ENCODE measurements around the gene THRAP3. TPM values are rescaled to one million over a fixed set of nuclear protein-coding genes. Genes with fewer than 3 reads are reported as not detected.

The THRAP3 gene
- total and polyA plus RNA-seq, 2 experiments from 2014 or later = 127 to 161 TPM

DNA sequence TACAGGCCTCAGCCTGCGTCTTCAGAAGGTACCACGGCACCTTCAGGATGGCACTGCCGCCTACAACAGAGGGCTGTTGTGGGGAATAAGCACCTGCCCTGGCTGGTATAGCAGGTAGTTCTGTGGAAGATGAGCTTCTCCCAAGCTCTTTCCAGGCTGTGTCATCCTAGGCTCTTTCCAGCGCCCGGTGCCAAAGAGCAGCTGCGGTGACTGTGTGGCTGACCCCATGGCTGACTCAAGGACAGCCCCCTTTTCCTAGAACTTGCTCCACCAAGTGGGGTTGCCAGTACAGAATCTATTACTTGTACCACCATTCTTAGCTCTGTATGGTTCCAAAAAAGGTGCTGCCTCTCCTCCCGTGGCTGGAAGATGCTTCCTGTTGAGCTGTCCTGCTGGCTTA is 121.1 kb downstream of the THRAP3 start:
- H3K27ac Mint-ChIP-seq = no peak overlapping the region
- TF ChIP-seq ZNF331 (CRISPR knock-in tag; IDR thresholded peaks at IDR 0.05; ENCODE audit: low read depth) = no peak
- TF ChIP-seq NANOG (IDR thresholded peaks at IDR 0.05; ENCODE audit: borderline replicate concordance) = no peak
- TF ChIP-seq CREB1 (CRISPR knock-in tag; IDR thresholded peaks at IDR 0.05; ENCODE audit: low read depth) = no peak
- TF ChIP-seq ETS1 (IDR thresholded peaks at IDR 0.05) = no peak
- no peak for TF ChIP-seq EZH2 (IDR thresholded peaks at IDR 0.05; ENCODE audit: low read depth, unreplicated experiment)
- TF ChIP-seq JUNB (IDR thresholded peaks at IDR 0.05; ENCODE audit: unreplicated experiment) = no peak
- TF ChIP-seq EZH2phosphoT487 (IDR thresholded peaks at IDR 0.05; ENCODE audit: unreplicated experiment) = no peak
- TF ChIP-seq STAT1 (IDR thresholded peaks at IDR 0.05; ENCODE audit: unreplicated experiment) = no peak
- TF ChIP-seq ZNF114 (CRISPR knock-in tag; IDR thresholded peaks at IDR 0.05) = no peak
- TF ChIP-seq, protein P1, sequence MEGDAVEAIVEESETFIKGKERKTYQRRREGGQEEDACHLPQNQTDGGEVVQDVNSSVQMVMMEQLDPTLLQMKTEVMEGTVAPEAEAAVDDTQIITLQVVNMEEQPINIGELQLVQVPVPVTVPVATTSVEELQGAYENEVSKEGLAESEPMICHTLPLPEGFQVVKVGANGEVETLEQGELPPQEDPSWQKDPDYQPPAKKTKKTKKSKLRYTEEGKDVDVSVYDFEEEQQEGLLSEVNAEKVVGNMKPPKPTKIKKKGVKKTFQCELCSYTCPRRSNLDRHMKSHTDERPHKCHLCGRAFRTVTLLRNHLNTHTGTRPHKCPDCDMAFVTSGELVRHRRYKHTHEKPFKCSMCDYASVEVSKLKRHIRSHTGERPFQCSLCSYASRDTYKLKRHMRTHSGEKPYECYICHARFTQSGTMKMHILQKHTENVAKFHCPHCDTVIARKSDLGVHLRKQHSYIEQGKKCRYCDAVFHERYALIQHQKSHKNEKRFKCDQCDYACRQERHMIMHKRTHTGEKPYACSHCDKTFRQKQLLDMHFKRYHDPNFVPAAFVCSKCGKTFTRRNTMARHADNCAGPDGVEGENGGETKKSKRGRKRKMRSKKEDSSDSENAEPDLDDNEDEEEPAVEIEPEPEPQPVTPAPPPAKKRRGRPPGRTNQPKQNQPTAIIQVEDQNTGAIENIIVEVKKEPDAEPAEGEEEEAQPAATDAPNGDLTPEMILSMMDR (conservative IDR thresholded peaks at IDR 0.05; ENCODE audit: low read depth in 2 of 2) = no peak
- TF ChIP-seq POLR2AphosphoS5 (IDR thresholded peaks at IDR 0.05; ENCODE audit: low read depth) = no peak
- no peak for TF ChIP-seq ZNF462 (CRISPR knock-in tag; IDR thresholded peaks at IDR 0.05)
- TF ChIP-seq, protein P2, sequence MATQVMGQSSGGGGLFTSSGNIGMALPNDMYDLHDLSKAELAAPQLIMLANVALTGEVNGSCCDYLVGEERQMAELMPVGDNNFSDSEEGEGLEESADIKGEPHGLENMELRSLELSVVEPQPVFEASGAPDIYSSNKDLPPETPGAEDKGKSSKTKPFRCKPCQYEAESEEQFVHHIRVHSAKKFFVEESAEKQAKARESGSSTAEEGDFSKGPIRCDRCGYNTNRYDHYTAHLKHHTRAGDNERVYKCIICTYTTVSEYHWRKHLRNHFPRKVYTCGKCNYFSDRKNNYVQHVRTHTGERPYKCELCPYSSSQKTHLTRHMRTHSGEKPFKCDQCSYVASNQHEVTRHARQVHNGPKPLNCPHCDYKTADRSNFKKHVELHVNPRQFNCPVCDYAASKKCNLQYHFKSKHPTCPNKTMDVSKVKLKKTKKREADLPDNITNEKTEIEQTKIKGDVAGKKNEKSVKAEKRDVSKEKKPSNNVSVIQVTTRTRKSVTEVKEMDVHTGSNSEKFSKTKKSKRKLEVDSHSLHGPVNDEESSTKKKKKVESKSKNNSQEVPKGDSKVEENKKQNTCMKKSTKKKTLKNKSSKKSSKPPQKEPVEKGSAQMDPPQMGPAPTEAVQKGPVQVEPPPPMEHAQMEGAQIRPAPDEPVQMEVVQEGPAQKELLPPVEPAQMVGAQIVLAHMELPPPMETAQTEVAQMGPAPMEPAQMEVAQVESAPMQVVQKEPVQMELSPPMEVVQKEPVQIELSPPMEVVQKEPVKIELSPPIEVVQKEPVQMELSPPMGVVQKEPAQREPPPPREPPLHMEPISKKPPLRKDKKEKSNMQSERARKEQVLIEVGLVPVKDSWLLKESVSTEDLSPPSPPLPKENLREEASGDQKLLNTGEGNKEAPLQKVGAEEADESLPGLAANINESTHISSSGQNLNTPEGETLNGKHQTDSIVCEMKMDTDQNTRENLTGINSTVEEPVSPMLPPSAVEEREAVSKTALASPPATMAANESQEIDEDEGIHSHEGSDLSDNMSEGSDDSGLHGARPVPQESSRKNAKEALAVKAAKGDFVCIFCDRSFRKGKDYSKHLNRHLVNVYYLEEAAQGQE (IDR thresholded peaks at IDR 0.05; ENCODE audit: unreplicated experiment) = no peak
- ATAC-seq = no peak

More for the DNA sequence above, 121.1 kb downstream of the THRAP3 start:
- H3K4me1 ChIP-seq (ENCODE audit: insufficient read depth) = no peaks in the 10 kb centered on the region
- DNase-seq (ENCODE audit: low spot score) = no peak
- H3K36me3 Mint-ChIP-seq (ENCODE audit: low read depth) = peaks cover 41% of the 10 kb centered on the region
- H3K36me3 ChIP-seq (ENCODE audit: insufficient read depth) = 0 out of 2 replicates have a peak, but pooled peaks cover 6% of the 10 kb centered on the region
- H3K79me2 ChIP-seq (replicated peaks; ENCODE audit: insufficient read depth) = no peaks in the 10 kb centered on the region
- H3K4me3 Mint-ChIP-seq = no peak overlapping the region
- H3K27ac ChIP-seq (ENCODE audit: low read depth) = no peak overlapping the region
- no peaks in the 10 kb centered on the region for H3K9me2 ChIP-seq (ENCODE audit: insufficient read depth)
- H2AFZ ChIP-seq = no peak overlapping the region
- H4K20me1 ChIP-seq (replicated peaks; ENCODE audit: insufficient read depth) = no peaks in the 10 kb centered on the region
- H3F3A ChIP-seq (replicated peaks; ENCODE audit: low read depth) = no peaks in the 10 kb centered on the region
- no peak overlapping the region for H3K4me2 ChIP-seq
- no peaks in the 10 kb centered on the region for H3K27me3 ChIP-seq (ENCODE audit: insufficient read depth)
- no peaks in the 10 kb centered on the region for H3K4me1 Mint-ChIP-seq
- H3K9me3 Mint-ChIP-seq = no peaks in the 10 kb centered on the region
- no peak overlapping the region for H3K4me3 ChIP-seq
- H3K27me3 Mint-ChIP-seq (ENCODE audit: insufficient read depth, low read depth, poor library complexity) = peaks cover 7% of the 10 kb centered on the region
